ENCODE results near the gene ZFYVE28.

The ZFYVE28 gene

DNA sequence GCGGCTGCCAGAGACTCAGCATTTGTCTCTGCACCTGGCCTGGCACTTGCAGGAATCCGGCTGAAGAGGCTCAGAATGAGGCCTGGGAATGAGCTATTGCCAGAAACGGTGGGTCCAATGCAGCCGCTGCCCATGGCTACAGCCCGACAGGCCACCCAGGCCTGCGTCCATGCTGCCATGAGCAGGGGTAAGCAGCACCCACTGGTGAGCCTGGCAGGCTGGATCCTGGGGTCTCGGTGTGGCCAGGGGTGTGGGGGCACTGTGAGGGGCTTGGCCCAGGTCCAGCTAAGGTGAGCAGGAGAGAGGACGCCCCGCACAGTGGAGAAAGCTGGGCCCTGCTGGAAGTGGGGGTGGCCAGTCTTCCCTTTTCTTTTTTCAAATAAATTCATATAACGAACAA is 96.2 kb downstream of the ZFYVE28 start:
- no peak for DNase-seq

DNA sequence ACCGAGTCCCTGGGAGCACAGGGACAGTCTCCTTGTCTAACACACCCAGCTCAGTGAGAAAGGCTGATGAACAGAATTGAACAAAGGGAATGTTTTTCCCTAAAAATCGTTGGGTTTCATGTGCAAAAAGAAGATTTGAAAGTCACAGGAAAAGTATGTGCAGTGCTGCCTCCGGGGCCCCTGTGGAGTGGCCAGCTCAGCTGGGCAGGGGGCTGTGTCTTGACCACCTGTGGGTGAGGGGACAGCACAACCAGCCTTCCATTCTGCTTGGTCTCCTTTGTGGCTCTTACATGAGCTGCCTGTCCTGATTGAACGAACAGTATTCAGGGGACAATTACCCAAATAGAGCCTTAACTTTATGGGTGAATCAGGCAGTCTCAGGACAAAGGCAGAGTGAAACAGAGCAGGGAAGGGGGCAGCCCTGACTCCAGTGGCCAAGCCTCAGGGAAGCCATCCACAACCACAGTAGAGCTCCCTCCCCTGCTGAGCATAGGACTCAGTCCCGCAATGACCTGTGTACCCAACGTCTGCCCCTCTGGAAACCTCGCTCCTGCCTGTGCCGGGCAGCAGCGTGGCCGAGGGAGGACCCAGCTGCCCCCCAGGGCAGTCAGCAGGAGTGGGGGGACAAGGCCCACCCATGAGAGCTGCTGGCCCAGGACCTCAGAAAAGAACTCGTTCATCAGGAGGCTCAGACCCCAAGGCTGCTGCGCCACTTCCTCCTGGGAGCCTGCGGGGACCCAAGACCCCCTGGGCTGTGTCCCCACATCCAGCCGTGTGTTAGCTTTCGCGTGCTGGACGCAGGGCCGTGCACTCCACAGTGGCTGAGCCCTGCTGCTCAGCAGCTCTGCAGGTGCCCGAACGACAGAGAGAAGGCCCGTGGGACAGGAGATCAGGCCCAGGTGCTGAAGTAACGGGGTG is 96.9 kb downstream of the ZFYVE28 start:
- DNase-seq = no peak

DNA sequence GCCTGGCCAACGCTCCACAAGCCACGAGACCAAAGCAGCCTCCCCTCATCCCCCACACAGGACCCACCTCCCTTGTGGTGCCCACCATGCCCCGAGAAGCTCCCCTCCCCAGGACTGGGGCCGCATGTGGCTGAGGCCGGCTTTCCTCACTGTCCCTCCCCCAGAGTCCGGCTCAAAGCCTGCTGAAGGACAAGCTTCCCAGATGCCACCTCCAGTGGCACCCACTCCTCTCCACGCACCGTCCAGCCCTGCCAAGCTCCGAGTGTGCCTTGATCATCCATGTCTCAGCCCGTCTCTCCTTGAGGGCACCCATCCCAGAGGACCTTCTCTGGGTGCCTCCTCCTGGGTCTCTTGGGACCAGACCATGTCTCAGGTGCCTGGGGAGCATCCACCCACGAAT is 97.7 kb downstream of the ZFYVE28 start:
- no peak for DNase-seq

DNA sequence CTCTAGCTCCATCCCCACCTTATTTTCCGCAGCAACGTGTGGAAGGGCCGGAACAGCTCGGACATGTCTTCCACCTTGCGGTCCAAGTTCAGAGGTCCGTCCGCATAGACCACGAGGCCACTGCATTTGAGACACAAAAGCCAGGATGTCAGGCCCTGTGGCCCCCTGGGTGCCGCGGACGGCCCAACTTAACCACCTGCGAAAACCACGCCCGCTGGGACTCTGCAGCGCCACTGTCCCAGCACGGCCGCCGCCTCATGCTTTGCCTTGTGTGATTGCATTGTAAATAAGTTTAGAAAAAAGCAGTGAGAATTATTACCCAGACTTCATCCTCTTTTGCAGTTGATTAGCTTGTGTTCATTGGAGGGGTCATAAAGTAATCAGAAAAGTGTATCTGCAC is 98.3 kb downstream of the ZFYVE28 start:
- no peak for DNase-seq

DNA sequence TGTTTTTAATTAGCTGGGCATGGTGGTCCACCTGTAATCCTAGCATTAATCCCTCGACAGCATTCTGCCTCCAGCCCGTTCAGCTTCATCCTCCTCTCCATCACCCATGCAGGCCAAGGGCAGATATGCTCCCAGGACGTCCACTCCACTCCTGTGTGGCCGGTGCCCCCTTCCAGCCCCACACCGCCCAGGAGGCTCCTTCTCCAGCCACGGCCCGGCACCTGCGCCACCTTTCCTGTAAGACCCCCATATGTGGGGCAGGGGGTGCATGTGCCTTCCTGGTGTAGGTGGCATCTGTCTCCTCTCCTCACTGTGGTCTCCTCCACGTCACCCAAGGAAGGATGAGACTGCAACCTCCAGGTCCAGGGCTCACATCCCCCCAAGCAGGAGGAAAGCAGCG is 99.6 kb downstream of the ZFYVE28 start:
- DNase-seq = no peak

DNA sequence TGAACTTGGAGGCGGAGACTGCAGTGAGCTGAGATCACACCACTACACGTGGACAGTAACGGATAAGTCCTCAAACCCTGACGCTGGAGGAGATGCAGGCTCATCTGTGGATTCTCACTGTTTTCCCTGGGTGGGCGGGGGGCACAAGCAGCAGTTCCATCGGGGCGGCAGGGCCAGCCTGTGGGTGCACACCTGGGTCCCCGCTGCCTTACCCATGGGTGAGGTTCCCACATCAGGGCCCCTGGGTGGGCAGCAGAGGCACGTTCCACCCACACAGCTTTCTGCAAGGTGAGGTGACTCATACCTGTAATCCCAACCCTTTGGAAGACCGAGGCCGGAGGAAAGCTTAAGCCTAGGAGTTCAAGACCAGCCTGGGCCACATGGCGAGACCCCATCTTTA is 100.0 kb downstream of the ZFYVE28 start:
- no peak for DNase-seq

DNA sequence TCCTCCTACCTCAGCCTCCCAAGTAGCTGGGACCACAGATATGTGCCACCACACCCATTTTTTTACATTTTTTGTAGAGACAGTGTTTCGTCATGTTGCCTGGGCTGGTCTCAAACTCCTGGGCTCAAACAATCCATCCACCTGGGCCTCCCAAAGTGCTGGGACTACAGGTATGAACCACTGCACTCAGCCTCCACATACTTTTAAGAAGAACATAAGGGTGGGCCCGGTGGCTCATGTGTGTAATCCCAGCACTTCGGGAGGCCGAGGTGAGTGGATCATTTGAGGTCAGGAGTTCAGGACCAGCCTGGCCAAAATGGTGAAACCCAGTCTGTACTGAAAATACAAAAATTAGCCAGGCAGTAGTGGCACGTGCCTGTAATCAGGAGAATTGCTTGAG is 105.1 kb downstream of the ZFYVE28 start:
- DNase-seq = no peak

DNA sequence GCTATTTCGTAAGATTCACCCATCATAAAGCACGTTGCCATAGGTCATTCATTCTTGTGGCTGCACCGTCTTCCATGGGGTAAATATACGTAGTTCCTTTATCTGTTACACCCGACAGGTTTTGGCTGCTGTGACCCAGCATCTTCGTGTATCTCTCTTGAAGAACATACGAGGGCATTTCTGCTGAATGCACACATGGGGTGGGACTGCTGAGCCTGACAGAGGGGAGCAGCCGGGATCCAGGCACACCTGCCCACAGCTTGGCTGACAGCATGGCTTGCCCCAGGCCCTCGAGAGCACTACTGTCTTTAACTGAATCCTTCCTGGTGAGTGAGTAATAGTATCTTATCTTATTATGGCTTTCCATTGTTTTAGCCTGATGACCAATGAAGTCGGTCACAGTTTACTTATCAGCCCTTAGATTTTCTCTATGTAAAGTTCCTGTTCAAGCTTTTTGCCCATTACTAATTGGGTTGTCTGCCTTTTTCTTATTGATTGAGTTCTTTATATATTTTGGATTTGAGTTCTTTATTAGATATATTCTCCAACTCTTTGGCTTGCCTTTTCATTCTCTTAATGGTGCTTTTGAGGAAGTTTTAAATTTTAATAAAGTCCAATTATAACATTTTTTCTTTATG is 111.6 kb downstream of the ZFYVE28 start:
- DNase-seq = no peak

DNA sequence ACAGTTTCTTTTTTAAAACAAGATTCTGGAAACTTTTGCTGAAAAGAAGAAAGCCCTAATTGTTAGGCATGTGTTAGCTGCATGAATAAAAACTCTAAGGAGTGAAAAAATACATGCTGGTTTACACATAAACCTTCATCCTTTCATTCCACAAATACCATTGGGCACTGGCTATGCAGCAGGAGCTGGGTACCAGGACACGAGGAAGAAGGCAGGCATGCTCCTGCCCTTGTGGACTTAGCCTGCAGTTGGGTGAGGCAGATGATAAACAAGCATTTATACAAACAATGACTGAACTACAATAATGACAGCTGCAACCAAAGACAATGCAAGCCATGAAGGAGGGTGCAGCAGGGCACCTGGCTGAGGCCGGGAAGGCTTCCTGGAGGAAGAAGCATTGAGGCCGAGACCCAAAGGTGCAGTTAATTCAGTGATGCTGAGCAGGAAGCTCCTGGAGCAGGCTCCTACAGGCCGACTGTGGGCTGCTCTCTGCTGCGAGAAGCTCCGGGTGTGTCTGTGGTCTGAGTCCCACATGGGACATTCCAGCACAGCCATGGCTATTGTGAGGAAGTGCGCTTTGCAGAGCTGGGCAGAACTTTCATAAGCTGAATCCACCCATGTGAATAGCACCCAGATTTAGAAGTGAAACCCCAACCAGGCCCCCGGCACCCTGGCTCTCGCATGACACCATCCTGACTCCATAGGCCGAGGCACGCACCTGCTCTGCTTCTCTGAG is 112.5 kb downstream of the ZFYVE28 start:
- peak; percentile 0 for DNase-seq

DNA sequence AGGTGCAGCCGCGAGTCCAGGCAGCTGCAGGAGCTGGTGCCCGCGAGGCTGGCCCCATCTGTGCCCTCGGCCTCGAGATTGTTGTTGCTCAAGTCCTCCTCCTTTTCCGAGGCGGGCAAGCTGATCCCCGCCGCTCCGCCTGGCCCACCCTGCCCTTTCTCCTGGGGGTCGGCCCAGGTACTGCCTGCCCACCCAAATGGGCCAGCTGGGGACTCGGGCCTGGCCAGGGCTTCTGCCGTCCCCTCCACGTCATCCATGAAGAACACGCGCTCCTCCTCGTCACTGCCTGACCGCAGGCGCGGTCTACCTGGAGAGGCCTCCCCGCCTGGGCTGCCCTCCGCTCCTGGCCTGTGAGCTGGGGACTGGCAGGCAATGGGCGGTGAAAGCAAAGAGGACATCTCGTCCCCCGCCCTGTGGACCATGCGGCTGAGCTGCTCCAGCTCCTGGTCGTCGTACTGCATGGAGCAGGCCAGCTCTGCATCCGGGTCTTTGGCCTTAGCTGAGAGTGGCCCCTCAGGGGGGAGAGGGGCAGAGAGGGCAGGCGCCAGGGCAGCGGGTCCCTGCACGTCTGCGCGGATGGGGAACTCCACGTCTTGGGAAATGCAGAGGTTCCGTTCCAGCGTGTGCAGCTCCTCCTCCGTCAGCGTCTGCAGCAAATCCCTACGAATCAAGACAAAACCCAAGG is 113.4 kb downstream of the ZFYVE28 start:
- no peak for DNase-seq

DNA sequence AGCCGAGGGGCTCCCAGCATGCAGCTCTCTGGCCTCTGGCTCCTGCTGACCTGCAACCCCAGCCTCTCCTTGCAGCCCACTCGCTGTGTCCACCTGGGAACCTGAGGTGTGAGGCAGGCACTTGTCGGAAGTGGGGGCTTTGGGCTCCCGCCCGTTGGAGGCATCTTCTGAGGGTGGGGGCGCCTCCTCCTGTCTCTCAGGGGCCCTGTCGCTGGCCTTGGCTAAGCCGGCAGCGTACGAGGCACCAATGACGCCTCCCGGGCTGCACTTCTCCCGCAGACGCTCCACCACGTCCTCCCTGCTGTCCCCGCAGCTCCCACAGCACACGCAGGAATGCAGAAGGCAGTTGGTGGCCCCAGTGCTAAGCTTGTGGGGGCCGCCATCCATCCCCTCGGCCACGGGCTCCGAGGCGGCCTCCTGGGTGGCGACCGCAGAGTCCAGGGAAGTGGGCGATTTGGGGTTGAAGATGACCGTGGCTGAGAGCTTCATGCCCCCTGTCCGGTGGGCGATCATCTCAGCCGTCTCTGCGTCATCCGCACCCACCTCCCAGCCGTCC is 114.0 kb downstream of the ZFYVE28 start:
- no peak for DNase-seq

DNA sequence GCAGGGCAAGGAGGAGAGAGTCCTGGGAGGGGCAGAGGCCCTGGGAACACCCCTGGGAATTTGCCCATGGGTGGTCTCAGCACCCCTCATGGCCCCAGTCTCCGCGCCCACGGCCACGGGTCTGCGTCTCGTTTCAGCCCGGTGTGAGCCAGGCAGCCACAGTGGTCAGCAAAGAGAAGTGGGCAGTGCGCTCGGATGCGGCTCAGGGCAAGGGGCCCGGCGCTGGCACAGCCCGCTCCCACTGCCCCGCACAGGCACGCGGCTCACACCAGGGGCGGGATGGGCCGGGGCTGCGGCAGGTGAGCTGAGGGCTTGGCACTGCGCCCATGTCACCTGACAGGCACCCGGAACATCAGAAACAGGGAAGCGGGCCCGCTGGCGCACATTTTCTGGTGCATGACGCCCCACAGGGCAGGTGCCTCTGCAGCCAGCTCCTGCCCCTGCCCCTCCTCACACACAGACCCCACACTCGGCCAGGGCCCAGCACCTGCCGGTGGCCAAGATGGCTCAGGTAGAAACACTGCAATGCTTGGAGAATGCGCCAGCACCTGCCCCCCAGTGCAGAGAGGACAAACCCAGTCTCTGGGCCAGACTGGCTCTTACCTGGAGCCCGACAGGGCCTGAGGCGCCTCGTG is 114.6 kb downstream of the ZFYVE28 start:
- DNase-seq = no peak

DNA sequence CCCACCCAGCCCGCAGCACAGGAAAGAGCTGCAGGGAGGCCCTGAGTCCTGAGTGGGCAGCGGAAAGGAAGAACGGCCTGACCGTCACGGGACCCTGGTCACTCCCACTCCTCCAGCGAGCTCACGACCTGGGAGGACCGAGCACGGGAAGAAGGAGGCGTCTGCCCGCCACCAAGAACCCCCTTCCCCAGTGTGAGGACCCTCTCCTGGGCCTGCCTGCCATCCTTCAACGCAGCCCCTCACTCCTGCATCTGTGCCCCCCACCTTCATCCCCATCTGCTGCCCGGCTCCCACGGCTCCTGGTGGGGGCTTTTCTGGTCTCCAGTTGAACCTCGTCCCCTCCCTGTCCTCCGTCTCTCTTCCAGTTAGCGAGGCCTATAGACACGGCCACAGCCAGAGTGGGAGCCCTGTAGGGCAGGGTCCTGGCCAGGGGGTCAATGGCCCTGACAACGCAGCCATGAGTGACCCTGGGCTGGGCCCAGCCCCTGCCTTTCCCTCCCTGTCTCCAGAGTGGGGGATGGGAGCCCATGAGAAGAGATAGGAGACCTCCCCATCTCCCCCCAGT is 115.2 kb downstream of the ZFYVE28 start:
- DNase-seq = no peak

DNA sequence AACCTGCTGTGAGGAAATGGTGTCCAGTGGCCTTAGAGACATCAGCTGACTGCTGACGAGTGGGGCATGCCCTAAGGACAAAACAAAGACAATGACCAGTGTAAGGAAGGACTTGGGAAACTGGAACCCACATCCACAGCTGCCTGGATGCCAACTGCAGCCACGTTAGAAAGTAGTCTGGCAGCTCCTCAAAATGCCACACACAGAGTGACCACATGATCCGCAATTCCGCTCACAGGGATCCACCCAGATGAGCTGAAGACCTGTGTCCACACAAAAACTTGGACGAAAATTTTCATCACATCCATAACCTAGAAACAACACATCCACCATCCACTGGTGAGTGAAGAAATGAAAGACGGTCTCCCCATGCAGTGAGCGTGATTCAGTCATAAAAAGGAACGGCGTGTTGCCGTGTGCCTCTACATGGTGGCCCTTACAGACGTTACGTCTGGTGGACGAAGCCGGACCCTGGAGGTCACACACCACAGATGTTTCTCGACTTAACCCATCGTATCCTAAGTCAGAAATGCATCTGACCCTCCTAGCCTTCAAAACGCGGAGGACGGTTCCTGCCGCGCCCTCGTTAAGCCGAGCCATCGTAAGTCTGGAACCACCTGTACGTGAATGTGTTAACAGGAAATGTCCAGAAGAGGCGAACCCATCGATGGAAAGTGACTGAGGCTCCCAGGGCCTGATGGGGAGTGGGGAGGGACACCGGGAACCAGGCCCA is 115.9 kb downstream of the ZFYVE28 start:
- DNase-seq = no peak

DNA sequence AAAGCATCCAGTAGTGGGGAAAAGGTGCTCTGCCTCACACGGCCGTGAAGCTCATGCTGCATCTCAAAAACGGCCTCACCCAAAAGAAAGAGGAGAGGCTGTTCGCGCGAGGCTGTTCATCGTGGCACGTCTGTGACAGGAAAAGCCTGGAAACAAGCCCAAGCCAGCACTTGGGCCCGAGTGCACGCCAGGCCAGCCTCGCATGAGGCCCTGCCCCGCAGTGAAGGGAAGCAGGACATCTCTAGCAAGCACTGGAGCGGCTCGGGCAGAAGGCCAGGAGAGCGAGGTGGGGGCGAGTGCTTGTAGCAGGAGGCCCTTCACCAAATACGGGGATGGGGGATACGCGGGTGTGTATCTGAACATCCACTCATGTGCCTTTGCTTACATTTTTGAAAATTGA is 116.6 kb downstream of the ZFYVE28 start:
- DNase-seq = no peak

DNA sequence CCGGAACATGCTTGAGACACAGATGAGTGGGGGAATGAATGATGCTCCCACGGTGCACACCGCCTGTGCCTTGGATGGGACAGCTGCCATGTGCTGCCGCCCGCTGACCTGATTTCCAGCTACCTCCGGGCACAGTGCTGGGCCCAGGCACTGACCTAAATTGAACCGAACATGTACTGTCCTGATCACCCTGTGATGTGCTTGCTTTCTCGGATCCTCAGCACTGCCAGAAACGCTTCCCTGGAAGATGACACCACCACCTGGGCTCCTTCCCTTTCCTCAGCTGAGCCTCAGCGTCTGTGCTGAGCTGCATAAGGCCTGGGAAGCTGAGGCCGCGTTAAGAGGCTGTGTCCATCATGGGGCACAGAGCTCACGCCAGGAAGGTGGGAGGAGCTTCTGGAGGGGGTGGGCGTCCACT is 117.2 kb downstream of the ZFYVE28 start:
- no peak for DNase-seq

DNA sequence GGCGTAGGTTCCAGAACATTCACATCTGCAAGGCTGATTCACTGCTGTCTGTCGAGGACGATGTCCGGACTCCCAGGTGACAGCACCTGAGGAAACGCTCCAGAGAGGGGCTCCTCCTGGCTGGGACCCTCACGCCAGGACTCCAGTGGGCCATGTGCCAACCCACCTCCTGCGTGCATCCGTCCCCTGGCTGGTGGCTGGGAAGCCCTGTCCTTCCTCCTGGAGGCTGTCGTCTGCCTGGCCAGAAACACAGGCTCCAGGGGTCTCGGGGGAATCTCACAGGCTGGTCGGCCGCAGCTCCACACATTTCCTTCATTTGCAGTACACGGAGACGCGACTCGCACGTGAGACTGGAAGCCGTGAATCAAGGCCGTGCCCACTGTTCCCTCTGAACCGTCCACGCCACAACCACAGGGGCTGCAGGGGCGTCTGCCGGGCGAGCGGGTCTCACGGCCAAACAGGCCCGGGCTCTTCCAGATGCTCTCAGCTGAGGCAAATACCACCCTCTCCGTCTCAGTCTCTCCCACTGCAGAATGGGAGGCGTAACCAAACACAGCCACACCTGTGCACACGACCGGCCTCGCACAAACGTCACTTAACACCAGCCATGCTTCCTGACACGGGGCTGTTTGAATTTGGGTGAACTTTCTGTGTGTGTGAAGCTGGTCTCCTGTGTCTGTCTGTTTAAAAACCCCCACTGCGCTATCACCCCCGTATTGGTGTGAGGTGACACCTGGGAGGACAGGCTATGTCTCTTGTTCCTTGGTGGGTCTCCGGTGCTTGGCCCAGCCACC is 117.8 kb downstream of the ZFYVE28 start:
- DNase-seq = no peak

DNA sequence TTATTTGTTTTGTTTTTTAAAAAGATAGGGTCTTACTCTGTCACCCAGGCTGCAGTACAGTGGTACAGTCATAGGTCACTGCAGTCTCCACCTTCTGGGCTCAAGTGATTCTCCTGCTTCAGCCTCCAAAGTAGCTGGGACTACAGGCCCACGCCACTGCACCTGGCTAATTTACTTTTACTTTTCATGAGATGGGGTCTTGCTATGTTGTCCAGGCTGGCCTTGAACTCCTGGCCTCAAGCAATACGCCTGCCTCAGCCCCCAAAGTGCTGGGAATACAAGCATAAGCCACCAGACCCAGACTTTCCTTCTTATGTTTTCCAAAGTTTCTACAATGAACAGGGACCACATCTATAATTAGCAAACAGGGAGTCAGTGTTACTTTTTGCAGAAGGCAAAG is 118.7 kb downstream of the ZFYVE28 start:
- DNase-seq = no peak

DNA sequence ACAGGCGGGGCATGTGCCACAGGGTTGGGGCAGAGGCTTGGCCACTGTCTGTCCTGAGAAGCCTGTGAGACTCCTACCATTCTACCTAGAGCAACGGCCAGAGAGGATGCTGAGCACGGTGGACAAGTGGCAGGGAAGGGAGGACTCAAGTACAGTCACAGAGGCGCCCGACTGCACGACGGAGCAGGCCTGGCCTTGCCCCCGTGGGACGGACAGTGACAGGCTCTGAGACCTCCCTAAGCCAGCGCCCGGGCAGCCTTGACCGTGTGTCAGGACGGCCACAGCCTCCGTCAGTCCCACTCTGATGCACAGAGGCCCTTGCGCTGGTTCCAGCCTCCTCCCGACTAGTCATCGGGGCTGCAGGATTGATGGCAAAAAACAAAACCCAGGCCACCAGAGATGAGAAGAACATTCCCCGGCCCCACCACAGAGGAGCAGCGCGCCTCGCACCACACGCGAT is 119.9 kb downstream of the ZFYVE28 start:
- DNase-seq = no peak
